LNCAP (cell line): ENCODE measurements around the gene SLC24A3.

ENCODE experiments used
- TF ChIP-seq, protein P1 (sequence below): fragments of 450-650 bp; IDR thresholded peaks from 2 replicates; pipeline ENCODE4 v1.5.1; 2017; ENCODE audit warnings: mild to moderate bottlenecking

The SLC24A3 gene

DNA sequence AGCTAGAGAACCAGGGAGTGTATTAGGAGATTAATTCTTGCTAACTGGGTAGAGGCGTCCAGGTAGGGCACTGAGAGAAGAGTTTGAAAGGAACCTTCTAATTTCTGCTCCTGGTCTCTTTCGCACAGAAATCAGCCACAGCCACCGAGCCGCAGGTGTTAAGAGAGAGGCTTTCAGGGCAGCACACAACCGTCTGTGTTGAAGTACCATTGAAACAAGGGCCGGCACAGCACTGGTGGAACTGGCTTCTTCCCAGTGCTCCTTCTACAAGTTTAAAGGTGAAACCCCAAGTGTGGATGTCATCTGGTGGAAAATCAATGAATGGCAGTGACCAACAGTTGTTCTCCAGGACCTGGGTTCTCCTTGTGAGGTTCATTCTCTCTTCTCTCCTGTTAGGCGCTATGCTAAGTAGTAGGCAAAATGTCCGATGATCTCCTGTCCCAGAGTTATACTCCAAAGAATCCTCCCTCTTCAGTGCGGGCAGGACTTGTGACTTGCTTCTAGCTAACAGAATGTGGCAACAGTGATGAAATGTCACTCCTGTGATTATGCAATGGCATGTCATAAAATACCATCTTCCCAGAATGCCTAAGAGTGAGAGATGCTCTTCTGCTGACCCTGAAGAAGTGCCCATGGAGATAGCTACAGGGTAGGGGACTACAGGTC, 530.7 kb downstream of the SLC24A3 start:
- TF ChIP-seq, protein P1, sequence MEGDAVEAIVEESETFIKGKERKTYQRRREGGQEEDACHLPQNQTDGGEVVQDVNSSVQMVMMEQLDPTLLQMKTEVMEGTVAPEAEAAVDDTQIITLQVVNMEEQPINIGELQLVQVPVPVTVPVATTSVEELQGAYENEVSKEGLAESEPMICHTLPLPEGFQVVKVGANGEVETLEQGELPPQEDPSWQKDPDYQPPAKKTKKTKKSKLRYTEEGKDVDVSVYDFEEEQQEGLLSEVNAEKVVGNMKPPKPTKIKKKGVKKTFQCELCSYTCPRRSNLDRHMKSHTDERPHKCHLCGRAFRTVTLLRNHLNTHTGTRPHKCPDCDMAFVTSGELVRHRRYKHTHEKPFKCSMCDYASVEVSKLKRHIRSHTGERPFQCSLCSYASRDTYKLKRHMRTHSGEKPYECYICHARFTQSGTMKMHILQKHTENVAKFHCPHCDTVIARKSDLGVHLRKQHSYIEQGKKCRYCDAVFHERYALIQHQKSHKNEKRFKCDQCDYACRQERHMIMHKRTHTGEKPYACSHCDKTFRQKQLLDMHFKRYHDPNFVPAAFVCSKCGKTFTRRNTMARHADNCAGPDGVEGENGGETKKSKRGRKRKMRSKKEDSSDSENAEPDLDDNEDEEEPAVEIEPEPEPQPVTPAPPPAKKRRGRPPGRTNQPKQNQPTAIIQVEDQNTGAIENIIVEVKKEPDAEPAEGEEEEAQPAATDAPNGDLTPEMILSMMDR = no peak

DNA sequence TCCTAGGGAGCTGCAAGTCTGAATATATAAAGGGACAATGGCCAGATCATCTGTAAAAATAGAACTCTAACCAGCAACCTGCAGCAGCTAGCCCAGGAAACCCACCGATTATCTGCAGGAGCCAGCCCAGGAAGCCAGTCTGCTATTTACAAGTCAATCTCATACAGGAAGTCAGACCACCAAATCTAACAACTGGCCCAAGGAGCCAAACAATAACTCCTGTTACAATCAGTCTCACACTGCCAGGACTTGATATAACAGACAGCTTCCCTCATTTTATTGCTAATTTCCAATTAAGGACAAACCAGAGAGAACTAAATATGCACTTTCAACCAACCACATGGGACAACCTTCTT, 531.2 kb downstream of the SLC24A3 start:
- TF ChIP-seq, protein P1 = no peak

DNA sequence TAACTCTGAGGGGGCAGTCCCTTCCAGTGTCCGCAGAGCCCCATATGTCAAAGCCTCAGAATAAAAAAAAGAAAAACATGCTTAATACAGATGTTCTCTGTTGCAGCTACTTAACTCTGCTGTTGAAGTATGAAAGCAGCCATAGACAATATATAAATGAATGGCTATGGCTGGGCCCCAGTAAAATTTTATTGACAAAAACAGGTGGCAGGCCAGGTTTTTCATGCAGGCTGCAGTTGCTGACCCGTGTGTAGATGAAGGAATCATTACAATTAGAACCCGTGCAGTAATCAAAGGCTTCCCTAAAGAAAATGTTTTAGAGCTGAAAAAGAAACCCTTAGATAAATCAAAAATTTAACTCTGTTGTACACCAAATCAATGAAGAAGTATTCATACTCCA, 532.7 kb downstream of the SLC24A3 start:
- TF ChIP-seq, protein P1 = no peak

DNA sequence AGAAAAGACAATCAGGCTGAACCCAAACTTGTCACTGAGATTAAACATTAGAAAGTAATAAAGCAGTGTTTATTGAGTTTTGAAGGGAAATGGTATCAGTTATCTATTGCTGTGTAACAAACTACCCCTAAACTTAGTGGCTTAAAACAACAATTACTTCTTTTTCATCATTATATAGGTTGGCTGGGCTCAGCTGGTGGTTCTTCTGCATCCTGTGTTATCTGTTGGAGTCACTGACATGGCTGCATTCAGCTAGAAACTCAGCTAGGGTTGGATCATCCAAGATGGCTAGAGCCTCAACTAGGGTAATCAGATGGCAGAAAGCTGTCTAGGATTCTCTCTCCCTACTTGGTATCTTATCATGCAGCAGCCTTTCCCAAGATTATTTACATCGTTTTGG, 533.1 kb downstream of the SLC24A3 start:
- TF ChIP-seq, protein P1 = no peak

DNA sequence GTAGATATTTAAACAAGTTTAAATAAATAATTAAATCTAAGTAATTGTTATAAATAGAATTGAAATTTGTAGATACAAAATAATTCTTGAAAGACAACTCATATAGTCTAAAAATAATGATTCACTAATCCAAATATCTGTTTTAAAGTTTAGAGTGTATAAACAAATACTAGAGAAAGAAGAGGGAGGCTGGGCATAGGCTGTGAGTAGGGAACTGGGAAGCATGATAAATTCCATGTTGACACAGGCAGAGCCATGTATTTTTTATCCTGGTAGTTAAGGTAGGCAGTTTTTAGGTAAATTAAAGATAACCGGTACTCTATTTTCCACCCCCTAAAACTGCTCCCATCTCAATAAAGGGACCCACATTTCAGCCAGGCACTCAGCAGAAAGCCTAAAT, 534.0 kb downstream of the SLC24A3 start:
- TF ChIP-seq, protein P1 = no peak

DNA sequence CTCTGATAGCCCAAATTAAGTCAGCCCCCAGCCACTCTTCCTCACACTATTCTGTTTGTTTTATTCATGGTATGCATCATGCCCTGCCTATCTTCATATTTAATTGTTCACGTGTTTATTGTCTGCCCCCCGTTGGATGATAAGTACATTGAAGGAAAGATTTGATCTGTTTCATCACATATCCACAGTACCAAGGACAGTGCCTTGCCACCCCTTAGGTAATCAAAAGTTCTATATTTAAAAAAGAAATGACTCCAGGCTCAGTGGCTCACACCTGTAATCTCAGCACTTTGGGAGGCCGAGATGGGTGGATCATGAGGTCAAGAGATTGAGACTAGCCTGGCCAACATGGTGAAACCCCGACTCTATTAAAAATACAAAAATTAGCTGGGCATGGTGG, 535.5 kb downstream of the SLC24A3 start:
- TF ChIP-seq, protein P1 = no peak

DNA sequence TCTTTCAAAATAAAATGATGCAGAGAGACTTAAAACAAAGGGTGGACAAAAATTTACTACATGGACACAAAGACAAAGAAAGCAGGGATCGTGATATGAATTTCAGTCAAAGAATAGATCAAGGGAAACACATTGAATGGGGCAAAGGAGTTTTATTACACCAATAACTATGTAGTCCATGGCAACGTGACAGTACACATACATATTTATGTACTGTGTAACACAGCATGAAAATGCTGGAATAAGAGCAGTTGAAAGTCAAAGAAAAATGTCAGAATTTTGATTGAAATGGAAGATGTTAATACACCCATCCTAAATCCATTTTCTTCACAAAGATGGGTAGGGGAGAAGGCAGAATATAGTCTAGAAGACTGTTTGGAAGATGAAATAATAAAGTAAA, 536.2 kb downstream of the SLC24A3 start:
- TF ChIP-seq, protein P1 = no peak

DNA sequence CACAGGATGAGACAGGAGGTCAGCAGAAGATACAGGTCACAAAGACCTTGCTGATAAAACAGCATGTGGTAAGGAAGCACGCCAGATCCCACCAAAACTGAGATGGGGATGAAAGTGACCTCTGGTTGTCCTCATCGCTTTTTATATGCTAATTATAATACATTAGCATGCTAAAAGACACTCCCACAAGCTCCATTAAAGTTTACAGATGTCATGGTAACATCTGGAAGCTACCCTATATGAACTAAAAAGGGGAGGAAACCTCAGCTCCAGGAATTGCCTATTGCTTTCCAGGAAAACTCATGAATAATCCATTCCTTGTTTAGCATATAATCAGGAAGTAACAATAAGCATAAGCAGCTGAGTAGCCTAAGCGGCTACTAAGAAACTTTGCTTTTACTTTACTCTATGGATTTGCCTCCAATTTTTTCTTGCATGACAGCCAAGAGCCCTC, 537.2 kb downstream of the SLC24A3 start:
- TF ChIP-seq, protein P1 = no peak
